Measurements from ENCODE around the gene CEP76.
"Not testable (repeated sequence)": the region's sequence is repeated elsewhere in the genome, so short reads cannot be mapped to it uniquely, and the experiment has no call there.

CEP76 gene

GRCh38 chr18:12631831-12632477, 70.6 kb downstream of the CEP76 start:
- no peak overlapping the region for H3K4me3 ChIP-seq (ENCODE audit: low read depth, low read length)
- TF ChIP-seq CTCF (IDR thresholded peaks at IDR 0.05; ENCODE audit: low read depth, low read length, missing control alignments) = no peak
- no peak for DNase-seq (ENCODE audit: low read depth)

GRCh38 chr18:12630136-12630535, 72.4 kb downstream of the CEP76 start:
- no peak overlapping the region for H3K4me3 ChIP-seq (ENCODE audit: low read depth, low read length)
- DNase-seq (ENCODE audit: low read depth) = no peak
- TF ChIP-seq CTCF (IDR thresholded peaks at IDR 0.05; ENCODE audit: low read depth, low read length, missing control alignments) = no peak

DNA sequence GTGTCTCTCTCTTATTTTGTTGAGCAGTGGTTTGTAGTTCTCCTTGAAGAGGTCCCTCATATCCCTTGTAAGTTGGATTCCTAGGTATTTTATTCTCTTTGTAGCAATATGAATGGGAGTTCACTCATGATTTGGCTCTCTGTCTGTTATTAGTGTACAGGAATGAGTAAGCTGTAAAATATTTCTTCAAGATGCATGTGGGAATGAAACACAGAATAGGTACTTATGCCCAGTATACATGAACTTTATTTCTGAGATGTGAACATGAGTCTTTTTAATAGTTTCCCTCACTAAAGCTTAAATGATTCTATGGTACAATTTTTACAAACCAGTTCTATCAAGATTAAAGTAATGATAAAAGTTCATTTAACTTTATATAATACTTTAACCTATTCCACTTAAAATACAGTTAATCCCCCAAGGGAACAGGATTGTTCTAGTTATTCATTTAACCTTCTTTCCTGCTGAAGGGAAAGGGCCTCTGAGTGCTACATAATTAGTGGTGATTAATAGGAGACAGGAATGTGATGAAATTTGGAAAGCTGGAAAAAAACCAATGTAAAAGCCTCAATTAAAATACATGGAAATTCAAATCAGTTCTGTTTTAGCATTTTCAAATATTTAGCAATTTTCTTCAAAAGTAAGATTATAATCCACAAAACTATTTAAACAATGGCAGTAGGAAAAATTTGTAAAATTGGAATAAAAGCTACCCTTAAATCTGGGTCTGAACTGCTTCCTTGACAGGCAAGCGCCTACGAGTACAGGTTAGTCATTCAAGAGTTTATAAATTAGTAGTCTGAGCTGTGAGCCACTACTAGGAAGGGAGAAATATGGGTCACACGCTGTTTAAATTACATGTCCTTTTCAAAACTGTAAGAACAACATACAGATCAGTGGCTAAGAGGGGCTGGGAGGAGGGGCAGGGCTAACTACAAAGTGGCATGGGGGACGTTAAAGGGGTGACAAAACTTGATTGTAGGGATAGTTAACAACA, 73.5 kb downstream of the CEP76 start:
- no peak for DNase-seq (ENCODE audit: low read depth)

DNA sequence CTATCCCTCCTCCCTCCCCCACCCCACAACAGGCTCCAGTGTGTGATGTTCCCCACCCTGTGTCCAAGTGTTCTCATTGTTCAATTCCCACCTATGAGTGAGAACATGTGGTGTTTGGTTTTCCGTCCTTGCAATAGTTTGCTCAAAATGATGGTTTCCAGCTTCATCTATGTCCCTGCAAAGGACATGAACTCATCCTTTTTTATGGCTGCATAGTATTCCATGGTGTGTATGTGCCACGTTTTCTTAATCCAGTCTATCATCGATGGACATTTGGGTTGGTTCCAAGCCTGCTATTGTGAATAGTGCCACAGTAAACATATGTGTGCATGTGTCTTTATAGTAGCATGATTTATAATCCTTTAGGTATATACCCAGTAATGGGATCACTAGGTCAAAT, 75.3 kb downstream of the CEP76 start:
- DNase-seq (ENCODE audit: low read depth); H3K4me3 ChIP-seq (ENCODE audit: low read depth, low read length): not testable (repeated sequence)

More for the DNA sequence above, 73.5 kb downstream of the CEP76 start:
- no peak for TF ChIP-seq CTCF (IDR thresholded peaks at IDR 0.05; ENCODE audit: low read depth, low read length, missing control alignments)
- H3K4me3 ChIP-seq (ENCODE audit: low read depth, low read length) = no peak overlapping the region

DNA sequence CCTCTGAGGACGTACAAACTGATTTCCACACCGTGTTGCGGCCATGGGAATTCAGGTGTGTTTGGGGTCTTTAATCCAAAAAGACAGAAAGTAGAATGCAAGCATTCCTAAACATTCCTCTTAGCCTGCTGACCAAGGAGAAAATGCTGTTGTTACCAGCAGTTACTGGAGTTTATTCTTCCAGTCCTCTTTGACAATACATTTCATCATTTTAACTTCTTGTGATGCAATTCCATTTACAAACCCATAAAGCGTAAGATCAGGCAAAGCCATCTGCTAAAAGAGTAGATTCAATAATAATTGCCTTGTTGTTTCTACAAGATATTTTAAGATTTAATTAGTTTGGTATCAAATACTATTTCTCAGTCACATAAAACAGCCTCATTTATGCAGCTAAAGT, 77.3 kb downstream of the CEP76 start:
- DNase-seq (ENCODE audit: low read depth) = no peak
- H3K4me3 ChIP-seq (ENCODE audit: low read depth, low read length) = no peak overlapping the region
- no peak for TF ChIP-seq CTCF (IDR thresholded peaks at IDR 0.05; ENCODE audit: low read depth, low read length, missing control alignments)
